SKM-1 treated with dmso at 0.1 percent for 144 hours (cell line): Measurements from ENCODE around the gene CDK14.

Experiments
- DNase-seq: peaks from one replicate; lab custom pipeline; 2025; ENCODE audit not compliant: unreplicated experiment; lab: John Stamatoyannopoulos, UW

Gene CDK14

GRCh38 chr7:91039033-91039432 is 442.9 kb downstream of the CDK14 start:
- DNase-seq = no peak

- DNase-seq = no peak
These were observed 445.0 kb downstream of the CDK14 start for GRCh38 chr7:91041141-91041540.

GRCh38 chr7:91041901-91042484 is 445.9 kb downstream of the CDK14 start:
- no peak for DNase-seq

GRCh38 chr7:91043186-91043585 is 447.1 kb downstream of the CDK14 start:
- no peak for DNase-seq

- DNase-seq = no peak
These were observed 448.0 kb downstream of the CDK14 start for GRCh38 chr7:91043924-91044645.

GRCh38 chr7:91045606-91046005 is 449.5 kb downstream of the CDK14 start:
- DNase-seq = no peak

GRCh38 chr7:91046322-91047089 is 450.4 kb downstream of the CDK14 start:
- no peak for DNase-seq

- no peak for DNase-seq
These were observed 451.5 kb downstream of the CDK14 start for GRCh38 chr7:91047636-91048035.

- DNase-seq = no peak
These were observed 454.6 kb downstream of the CDK14 start for GRCh38 chr7:91050677-91051076.

- no peak for DNase-seq
These were observed 455.8 kb downstream of the CDK14 start for GRCh38 chr7:91051966-91052365.

GRCh38 chr7:91054374-91054773 is 458.3 kb downstream of the CDK14 start:
- no peak for DNase-seq

GRCh38 chr7:91055219-91055618 is 459.1 kb downstream of the CDK14 start:
- no peak for DNase-seq

- DNase-seq = no peak
These were observed 466.6 kb downstream of the CDK14 start for GRCh38 chr7:91062713-91063112.

- no peak for DNase-seq
These were observed 467.9 kb downstream of the CDK14 start for GRCh38 chr7:91064052-91064451.

GRCh38 chr7:91064938-91065337 is 468.8 kb downstream of the CDK14 start:
- DNase-seq = no peak

- no peak for DNase-seq
These were observed 470.5 kb downstream of the CDK14 start for GRCh38 chr7:91066627-91067026.

GRCh38 chr7:91067242-91067641 is 471.1 kb downstream of the CDK14 start:
- no peak for DNase-seq

- DNase-seq = no peak
These were observed 472.1 kb downstream of the CDK14 start for GRCh38 chr7:91068136-91068795.

GRCh38 chr7:91069146-91069545 is 473.0 kb downstream of the CDK14 start:
- no peak for DNase-seq

- DNase-seq = no peak
These were observed 483.4 kb downstream of the CDK14 start for GRCh38 chr7:91079487-91079886.

- DNase-seq = no peak
These were observed 484.2 kb downstream of the CDK14 start for GRCh38 chr7:91080351-91080750.

GRCh38 chr7:91082038-91082437 is 485.9 kb downstream of the CDK14 start:
- DNase-seq = no peak
